Liver (tissue), 3 donors: ENCODE results near the gene AGR2.

Experiments
- ATF3 ChIP-seq: IDR thresholded peaks from 2 replicates; pipeline ENCODE4 v1.6.1; 2016; ENCODE audit warnings: antibody characterized with exemption
- CTCF ChIP-seq: fragments of 150-350 bp; IDR thresholded peaks from 2 replicates; pipeline ENCODE4 v1.5.1; 2017; ENCODE audit warnings: improper control_type of control experiment, low read depth, low read length; ENCODE audit not compliant: missing input control
- FOXA2 ChIP-seq: IDR thresholded peaks from 2 replicates; pipeline ENCODE4 v1.6.1; 2016; ENCODE audit warnings: antibody characterized with exemption
- SP1 ChIP-seq: IDR thresholded peaks from 2 replicates; pipeline ENCODE4 v1.6.1; 2018; ENCODE audit warnings: antibody characterized with exemption, mild to moderate bottlenecking
- YY1 ChIP-seq: IDR thresholded peaks from 2 replicates; pipeline ENCODE4 v1.6.1; 2016; ENCODE audit warnings: antibody characterized with exemption, mild to moderate bottlenecking
- ZBTB33 ChIP-seq: IDR thresholded peaks from 2 replicates; pipeline ENCODE4 v1.6.1; 2016; ENCODE audit warnings: antibody characterized with exemption
- donor health status: healthy.
- donor health status: healthy.

- TF ChIP-seq CTCF: no peak
- TF ChIP-seq SP1: no peak
- no peak for TF ChIP-seq YY1
- no peak for TF ChIP-seq ATF3
- TF ChIP-seq ZBTB33: no peak
- no peak for TF ChIP-seq FOXA2
Measured at GRCh38 chr7:16839646-16840045, 34.8 kb upstream of the AGR2 start.
